H1 (cell line): Measurements from ENCODE around the gene TMPRSS13. TPM values are rescaled to one million over a fixed set of nuclear protein-coding genes. Genes with fewer than 3 reads are reported as not detected.

ENCODE experiments used
- CTCF ChIA-PET: fragments of 300-600 bp; sonication (Branson Sonifier 250); formaldehyde crosslinking; loops from one replicate; lab custom pipeline; 2021; ENCODE audit not compliant: partially characterized antibody; lab: Charles Lee
- POLR2A ChIA-PET: fragments of 300-600 bp; sonication (Branson Sonifier 250); formaldehyde crosslinking; loops from one replicate; lab custom pipeline; 2021; ENCODE audit warnings: inconsistent platforms; ENCODE audit not compliant: partially characterized antibody; lab: Charles Lee
- DNase-seq, 2 experiments: peaks; one replicate each; pipeline versions ENCODE4 v3.0.0 to v3.0.0-alpha.2; 2010 to 2022; ENCODE audit warnings: low spot score in 2 of 2, low read depth in 1 of 2, mixed read lengths in 1 of 2
- FAIRE-seq: peaks from 2 replicates; lab custom pipeline; 2011; peaks lifted over from hg19 to GRCh38; lab: Jason Lieb, UNC
- H2AFZ ChIP-seq: 2 replicates; pipeline ENCODE4 v1.8.1; 2012; ENCODE audit warnings: low read length, inconsistent platforms
- H2AK5ac ChIP-seq: 2 replicates; pipeline ENCODE4 v1.6.1; 2013; ENCODE audit warnings: low read depth, low read length
- H2BK120ac ChIP-seq: replicated peaks from 2 replicates; pipeline ENCODE3; 2013; ENCODE audit warnings: low read depth, low read length, inconsistent platforms
- H2BK12ac ChIP-seq: 2 replicates; pipeline ENCODE4 v1.6.1; 2013; ENCODE audit warnings: low read depth, low read length
- H2BK15ac ChIP-seq: 2 replicates; pipeline ENCODE4 v1.6.1; 2013; ENCODE audit warnings: low read length
- H2BK20ac ChIP-seq: 2 replicates; pipeline ENCODE4 v1.6.1; 2013; ENCODE audit warnings: low read length
- H2BK5ac ChIP-seq: 2 replicates; pipeline ENCODE4 v1.6.1; 2013; ENCODE audit warnings: low read depth, low read length
- H3K14ac ChIP-seq: 2 replicates; pipeline ENCODE4 v1.6.1; 2013; ENCODE audit warnings: inconsistent platforms; ENCODE audit not compliant: insufficient read length
- H3K18ac ChIP-seq: 2 replicates; pipeline ENCODE4 v1.6.1; 2013; ENCODE audit warnings: low read length; ENCODE audit errors: extremely low read depth
- H3K23ac ChIP-seq: 2 replicates; pipeline ENCODE4 v1.6.1; 2013; ENCODE audit warnings: inconsistent platforms; ENCODE audit not compliant: insufficient read length
- H3K23me2 ChIP-seq: 2 replicates; pipeline ENCODE4 v1.6.1; 2013; ENCODE audit warnings: low read depth, low read length
- H3K27ac ChIP-seq: 2 replicates; pipeline ENCODE4 v1.6.1; 2011; ENCODE audit warnings: low read depth, low read length, inconsistent platforms
- H3K27me3 ChIP-seq, 4 experiments: replicated peaks in 1 of 4; 1 replicate in 1 of 4; 2 replicates in 3 of 4; pipeline versions ENCODE4 v1.6.1 to v1.8.1; 2011 to 2013; ENCODE audit warnings: low read length in 3 of 4, mild to moderate bottlenecking in 3 of 4, inconsistent platforms in 2 of 4, mixed read lengths in 2 of 4, moderate library complexity in 1 of 4; ENCODE audit not compliant: control insufficient read depth in 3 of 4, insufficient read depth in 3 of 4; ENCODE audit errors: extremely low read depth in 1 of 4
- H3K36me3 ChIP-seq, 4 experiments: 2 replicates each; pipeline versions ENCODE4 v1.6.1 to v1.8.1; 2011 to 2013; ENCODE audit warnings: mild to moderate bottlenecking in 4 of 4, low read length in 3 of 4, moderate library complexity in 2 of 4, control low read depth in 1 of 4, inconsistent platforms in 1 of 4; ENCODE audit not compliant: insufficient read depth in 4 of 4, control insufficient read depth in 2 of 4
- H3K4ac ChIP-seq: replicated peaks from 2 replicates; pipeline ENCODE3; 2013; ENCODE audit warnings: low read length, low read depth, mixed read lengths, inconsistent platforms; ENCODE audit not compliant: insufficient read length
- H3K4me1 ChIP-seq, 4 experiments: replicated peaks in 1 of 4; 1 replicate in 1 of 4; 2 replicates in 3 of 4; pipeline versions ENCODE4 v1.6.1 to v1.8.1; 2011 to 2013; ENCODE audit warnings: low read length in 3 of 4, inconsistent platforms in 2 of 4, mixed read lengths in 1 of 4; ENCODE audit not compliant: insufficient read depth in 4 of 4, control insufficient read depth in 3 of 4
- H3K4me2 ChIP-seq, 2 experiments: 2 replicates each; pipeline versions ENCODE4 v1.6.1 to v1.8.1; 2011 to 2013; ENCODE audit warnings: low read depth in 2 of 2, low read length in 2 of 2, control low read depth in 1 of 2, inconsistent platforms in 1 of 2, mild to moderate bottlenecking in 1 of 2; ENCODE audit not compliant: insufficient read depth in 1 of 2
- H3K4me3 ChIP-seq, 4 experiments: fragments of 200-600, 300-600 bp in 1 of 4; sonication (generic), shearing (Covaris generic), sonication (Bioruptor Twin) in 1 of 4; 2 replicates each; pipeline versions ENCODE4 v1.5.1 to v1.8.1; 2011 to 2016; ENCODE audit warnings: low read length in 4 of 4, low read depth in 3 of 4, control low read depth in 2 of 4, inconsistent platforms in 2 of 4, mild to moderate bottlenecking in 2 of 4, mixed read lengths in 1 of 4, moderate library complexity in 1 of 4; ENCODE audit not compliant: insufficient read depth in 2 of 4; ENCODE audit errors: extremely low read depth in 1 of 4
- H3K56ac ChIP-seq: replicated peaks from 2 replicates; pipeline ENCODE3; 2013; ENCODE audit warnings: low read depth, mild to moderate bottlenecking, mixed read lengths, low read length, inconsistent platforms; ENCODE audit not compliant: insufficient read length
- H3K79me1 ChIP-seq: 2 replicates; pipeline ENCODE4 v1.6.1; 2013; ENCODE audit warnings: low read depth, low read length, control low read depth
- H3K79me2 ChIP-seq, 2 experiments: 2 replicates each; pipeline versions ENCODE4 v1.6.1 to v1.8.1; 2012 to 2013; ENCODE audit warnings: low read length in 2 of 2, mild to moderate bottlenecking in 2 of 2, inconsistent platforms in 1 of 2; ENCODE audit not compliant: insufficient read depth in 2 of 2, control insufficient read depth in 1 of 2
- H3K9ac ChIP-seq, 4 experiments: replicated peaks in 1 of 4; 1 replicate in 1 of 4; 2 replicates in 3 of 4; pipeline versions ENCODE4 v1.6.1 to v1.8.1; 2011 to 2013; ENCODE audit warnings: low read depth in 3 of 4, low read length in 3 of 4, control low read depth in 2 of 4, mild to moderate bottlenecking in 2 of 4, moderate library complexity in 2 of 4, inconsistent platforms in 1 of 4; ENCODE audit errors: extremely low read depth in 1 of 4
- H3K9me3 ChIP-seq, 2 experiments: 2 replicates each; pipeline versions ENCODE4 v1.6.1 to v1.8.1; 2012 to 2013; ENCODE audit warnings: mild to moderate bottlenecking in 2 of 2, moderate library complexity in 2 of 2, control low read depth in 1 of 2, inconsistent platforms in 1 of 2, low read depth in 1 of 2, low read length in 1 of 2, mixed read lengths in 1 of 2; ENCODE audit not compliant: insufficient read depth in 2 of 2
- H4K20me1 ChIP-seq, 2 experiments: replicated peaks in 1 of 2; 2 replicates each; pipeline versions ENCODE3 to v1.8.1; 2011 to 2013; ENCODE audit warnings: inconsistent platforms in 2 of 2, low read length in 2 of 2, mild to moderate bottlenecking in 1 of 2; ENCODE audit not compliant: insufficient read depth in 2 of 2, control insufficient read depth in 1 of 2
- H4K5ac ChIP-seq: 2 replicates; pipeline ENCODE4 v1.6.1; 2013; ENCODE audit warnings: low read length, low read depth, mixed read lengths, inconsistent platforms; ENCODE audit not compliant: insufficient read length
- H4K8ac ChIP-seq: 2 replicates; pipeline ENCODE4 v1.8.0; 2013; ENCODE audit warnings: mild to moderate bottlenecking, moderate library complexity, low read length, inconsistent platforms; ENCODE audit not compliant: insufficient read depth; ENCODE audit errors: extremely low read depth
- H4K91ac ChIP-seq: replicated peaks from 2 replicates; pipeline ENCODE3; 2013; ENCODE audit warnings: low read length, mixed read lengths, inconsistent platforms; ENCODE audit not compliant: insufficient read length
- BCL11A ChIP-seq, 2 experiments: IDR thresholded peaks; one replicate each; pipeline ENCODE4 v1.6.1; 2011; ENCODE audit warnings: low read depth in 2 of 2, low read length in 2 of 2, mild to moderate bottlenecking in 2 of 2
- CBX8 ChIP-seq: fragments of 300-800, 300-1000 bp; sonication (generic); IDR thresholded peaks from 2 replicates; pipeline ENCODE4 v1.7.1; 2016; ENCODE audit warnings: low read depth, low read length, borderline replicate concordance
- CREB1 ChIP-seq: IDR thresholded peaks from 2 replicates; pipeline ENCODE4 v1.6.1; 2012; ENCODE audit warnings: inconsistent platforms
- EZH2 ChIP-seq: fragments of 200-600 bp; sonication (generic); IDR thresholded peaks from 2 replicates; pipeline ENCODE4 v1.7.1; 2012; ENCODE audit warnings: low read depth, mild to moderate bottlenecking, moderate library complexity, low read length, inconsistent platforms; ENCODE audit not compliant: severe bottlenecking
- GABPA ChIP-seq: IDR thresholded peaks from 2 replicates; pipeline ENCODE4 v1.6.1; 2011; ENCODE audit warnings: mild to moderate bottlenecking, low read length, moderate library complexity, borderline replicate concordance; ENCODE audit not compliant: insufficient read depth
- HDAC2 ChIP-seq, 2 experiments: fragments of 300-600 bp in 1 of 2; sonication (generic) in 1 of 2; IDR thresholded peaks; 2 replicates each; pipeline ENCODE4 v1.6.1; 2011 to 2012; ENCODE audit warnings: low read depth in 2 of 2, low read length in 2 of 2, mild to moderate bottlenecking in 2 of 2, moderate library complexity in 2 of 2, borderline replicate concordance in 1 of 2, inconsistent platforms in 1 of 2
- JUND ChIP-seq: IDR thresholded peaks from 2 replicates; pipeline ENCODE4 v1.6.1; 2011; ENCODE audit warnings: mild to moderate bottlenecking, improper control_type of control experiment, low read length
- MAX ChIP-seq: IDR thresholded peaks from 2 replicates; pipeline ENCODE4 v1.6.1; 2012; ENCODE audit warnings: inconsistent platforms
- PHF8 ChIP-seq: fragments of 200-600 bp; sonication (generic); conservative IDR thresholded peaks from 2 replicates; pipeline ENCODE4 v1.7.1; 2012; ENCODE audit warnings: low read depth, mild to moderate bottlenecking, inconsistent platforms, low read length, moderate library complexity
- RFX5 ChIP-seq: IDR thresholded peaks from 2 replicates; pipeline ENCODE4 v1.6.1; 2011; ENCODE audit warnings: low read depth, low read length, improper control_type of control experiment, borderline replicate concordance
- SIRT6 ChIP-seq: IDR thresholded peaks from one replicate; pipeline ENCODE4 v1.7.1; 2012; ENCODE audit warnings: low read length, inconsistent platforms
- SUZ12 ChIP-seq: fragments of 200-600 bp; sonication (generic); IDR thresholded peaks from 2 replicates; pipeline ENCODE4 v1.6.1; 2012; ENCODE audit warnings: mild to moderate bottlenecking, inconsistent platforms, low read length, moderate library complexity, mixed read lengths
- TBP ChIP-seq: IDR thresholded peaks from 2 replicates; pipeline ENCODE4 v1.6.1; 2011; ENCODE audit warnings: low read depth, low read length, improper control_type of control experiment
- TCF12 ChIP-seq: IDR thresholded peaks from 2 replicates; pipeline ENCODE4 v1.6.1; 2011; ENCODE audit warnings: low read depth, mild to moderate bottlenecking, low read length
- ZNF274 ChIP-seq: IDR thresholded peaks from 2 replicates; pipeline ENCODE4 v1.7.0; 2012; ENCODE audit warnings: low read length, borderline replicate concordance; ENCODE audit errors: extremely low read depth
- WGBS, 2 experiments: shearing (Covaris generic) in 1 of 2; methylation state at CpG; one replicate each; pipeline versions ENCODE4 v1.1.6 to v1.1.7; 2013 to 2015; ENCODE audit warnings: low lambda C conversion rate in 2 of 2, mixed read lengths in 2 of 2, inconsistent platforms in 1 of 2, low coverage in 1 of 2, missing lambda C conversion rate in 1 of 2; ENCODE audit not compliant: insufficient replicate concordance in 2 of 2, insufficient coverage in 1 of 2, insufficient read length in 1 of 2; ENCODE audit errors: extremely low coverage in 1 of 2, missing lambda C conversion rate in 1 of 2; 5-methylcytosine and 5-hydroxymethylcytosine counted together
- polyA plus RNA-seq, 7 experiments: library from polyadenylated mRNA; depleted of rRNA in 3 of 7; stranded (reverse) in 5 of 7; unstranded in 2 of 7; fragments of >200 nt in 5 of 7; fragments of 200-250 nt in 2 of 7; gene quantifications; 1 replicate in 5 of 7; 2 replicates in 1 of 7; 4 replicates in 1 of 7; pipeline versions ENCODE4 v1.2.1 to v1.2.3, GENCODE V29; 2011 to 2013; ENCODE audit warnings: missing spikeins in 2 of 7, mixed read lengths in 2 of 7
- total RNA-seq: library from RNA; stranded (reverse); fragmentation: NEBNext Ultra II Directional; extraction: Animal tissue kit (Norgen Biotek cat#: 25700); gene quantifications from 2 replicates; pipeline ENCODE4 v1.2.1, GENCODE V29; 2021

TMPRSS13 gene
- total and polyA plus RNA-seq, 2 of the 8 experiments (the other 6 are each of a cell fraction or from before 2014, with no cell fraction given): 0.61 to 0.79 TPM

- no peak overlapping the region for H4K5ac ChIP-seq
- no peak overlapping the region for H2AK5ac ChIP-seq
- no peaks in the 10 kb centered on the region for H3K27me3 ChIP-seq
- peaks cover 0 to 2% of the 10 kb centered on the region in 2 experiments for H4K20me1 ChIP-seq
- ChIA-PET CTCF (interaction anchor here (0.8 to 14.8 kb wide), 12 partner anchors 9 to 97 kb away, joined by 3 to 143 read pairs (median 5); partner anchors contain the start of gene TMPRSS13), POLR2A (no interaction called here)
- no peak overlapping the region for H4K91ac ChIP-seq
- H2AFZ ChIP-seq: no peak overlapping the region
- no peak overlapping the region for H4K8ac ChIP-seq
- H3K9ac ChIP-seq: no peak overlapping the region
- no peak overlapping the region for H2BK20ac ChIP-seq
- no peak overlapping the region for H3K27ac ChIP-seq
- H3K79me1 ChIP-seq: no peaks in the 10 kb centered on the region
- FAIRE-seq: no peak
- no peak overlapping the region for H2BK5ac ChIP-seq
- H3K4me1 ChIP-seq: peaks cover 0 to 4% (median 0%) of the 10 kb centered on the region in 4 experiments; a peak in 1 of 7 replicates
- no peaks in the 10 kb centered on the region for H3K36me3 ChIP-seq
- no peak overlapping the region for H2BK120ac ChIP-seq
- 89% methylated on average over 5 of the region's 5 CpGs; no CpG with 5 or more reads in 1 of the 2 experiments for WGBS, 2 experiments
- H2BK12ac ChIP-seq: peak overlapping the region; percentile 21; the same call in 1 of the 2 replicates
- no peak overlapping the region for H3K56ac ChIP-seq
- no peaks in the 10 kb centered on the region; the same call in 1 of the 2 replicates for H3K23me2 ChIP-seq
- no peak overlapping the region for H3K4me3 ChIP-seq
- no peak overlapping the region for H3K14ac ChIP-seq
- no peaks in the 10 kb centered on the region for H3K9me3 ChIP-seq
- no peak overlapping the region for H2BK15ac ChIP-seq
- no peak overlapping the region for H3K4me2 ChIP-seq
- no peak overlapping the region for H3K18ac ChIP-seq
- H3K79me2 ChIP-seq: no peaks in the 10 kb centered on the region
- H3K23ac ChIP-seq: no peak overlapping the region
- H3K4ac ChIP-seq: no peak overlapping the region
- DNase-seq: no peak
- TF ChIP-seq SIRT6 (no peak), MAX (no peak), BCL11A (IDR thresholded peaks at IDR 0.05; ENCODE audit: low read depth in 2 of 2, low read length in 2 of 2) (no peak), RFX5 (no peak), PHF8 (no peak), CREB1 (no peak), EZH2 (no peak), CBX8 (no peak), TBP (no peak), HDAC2 (IDR thresholded peaks at IDR 0.05; ENCODE audit: borderline replicate concordance in 1 of 2, low read depth in 2 of 2, low read length in 2 of 2) (no peak), JUND (no peak), SUZ12 (no peak), GABPA (no peak), ZNF274 (no peak), TCF12 (no peak)
These were observed 14.8 kb downstream of the TMPRSS13 start for GRCh38 chr11:117914398-117914761.
